Forelimb muscle (tissue), 1 donor: ENCODE results near the gene VGLL4. TPM values are rescaled to one million over a fixed set of nuclear protein-coding genes. Genes with fewer than 3 reads are reported as not detected.

ENCODE experiments used
- DNase-seq: peaks from one replicate; pipeline ENCODE4 v3.0.0-alpha.2; 2013; ENCODE audit warnings: low read depth
- polyA plus RNA-seq: library from polyadenylated mRNA; unstranded; fragments of 120-200 nt; gene quantifications from one replicate; pipeline ENCODE4 v1.2.1, GENCODE V29; 2013; ENCODE audit not compliant: insufficient read length

The VGLL4 gene
- polyA plus RNA-seq, 1 donor: 40.3 TPM

GRCh38 chr3:11653298-11654055 lies 9.8 kb upstream of the VGLL4 start:
- DNase-seq: no peak

DNA sequence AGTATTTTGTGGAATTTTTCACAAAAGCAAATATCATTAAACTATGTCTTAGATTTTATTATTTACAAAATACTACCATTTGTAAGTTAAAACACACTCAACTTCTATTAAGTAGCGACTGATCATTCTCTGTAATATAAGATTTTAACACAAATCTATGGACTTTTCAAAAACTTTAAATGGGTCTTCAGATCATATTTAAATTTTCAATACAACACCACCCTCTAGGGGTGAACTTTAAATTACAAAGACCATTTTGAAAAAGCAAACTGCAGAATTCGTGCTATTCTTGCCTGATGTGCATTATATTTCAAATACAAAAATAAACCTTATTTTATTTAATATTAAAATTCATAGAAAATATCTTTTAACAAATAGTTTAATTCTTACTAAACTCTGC lies 8.2 kb upstream of the VGLL4 start:
- DNase-seq: no peak

- DNase-seq: no peak
These were observed 7.8 kb upstream of the VGLL4 start for GRCh38 chr3:11651477-11651876.

- no peak for DNase-seq
These were observed 6.7 kb upstream of the VGLL4 start for GRCh38 chr3:11650391-11650790.

- no peak for DNase-seq
These were observed 5.0 kb upstream of the VGLL4 start for GRCh38 chr3:11648735-11649134.

DNA sequence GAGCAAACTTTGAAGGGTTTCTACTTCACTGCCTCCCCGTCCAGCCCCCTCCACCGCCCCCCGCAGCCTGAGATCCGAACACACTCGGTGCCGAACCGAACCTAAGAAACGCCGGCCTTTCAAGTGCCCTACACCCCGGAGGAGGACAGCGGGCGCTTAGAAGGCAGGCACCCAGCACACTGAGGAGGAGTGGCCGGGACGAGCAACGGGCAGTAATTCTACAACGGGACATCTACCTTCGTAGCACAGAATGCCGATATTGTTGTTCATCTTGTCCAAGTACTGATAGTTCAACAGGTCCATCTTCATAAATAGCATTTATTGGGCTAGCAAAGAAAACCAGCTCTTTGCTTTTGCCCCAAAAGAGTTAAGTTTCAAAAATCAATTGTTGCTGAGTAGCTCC lies 513 bp downstream of the VGLL4 start:
- no peak for DNase-seq

GRCh38 chr3:11642431-11643191 lies 1.1 kb downstream of the VGLL4 start:
- no peak for DNase-seq

GRCh38 chr3:11641683-11642430 lies 1.9 kb downstream of the VGLL4 start:
- no peak for DNase-seq

DNA sequence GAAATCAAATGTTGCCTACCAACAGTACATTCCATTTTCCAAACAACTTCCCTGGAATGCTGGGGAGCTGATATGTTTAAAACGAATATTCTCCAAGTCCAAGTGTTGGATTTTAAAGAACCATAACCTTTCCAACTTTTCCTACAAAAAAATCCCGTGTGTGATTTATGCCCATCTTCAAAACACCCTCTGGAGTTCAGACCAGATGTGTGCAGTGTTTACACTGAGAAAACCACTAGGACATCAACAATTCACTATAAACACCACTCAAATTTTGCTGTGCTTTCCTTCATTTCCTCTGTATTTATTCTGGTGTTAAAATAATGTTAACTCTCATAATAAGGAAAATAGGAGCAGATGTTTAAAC lies 2.4 kb downstream of the VGLL4 start:
- DNase-seq: no peak

DNA sequence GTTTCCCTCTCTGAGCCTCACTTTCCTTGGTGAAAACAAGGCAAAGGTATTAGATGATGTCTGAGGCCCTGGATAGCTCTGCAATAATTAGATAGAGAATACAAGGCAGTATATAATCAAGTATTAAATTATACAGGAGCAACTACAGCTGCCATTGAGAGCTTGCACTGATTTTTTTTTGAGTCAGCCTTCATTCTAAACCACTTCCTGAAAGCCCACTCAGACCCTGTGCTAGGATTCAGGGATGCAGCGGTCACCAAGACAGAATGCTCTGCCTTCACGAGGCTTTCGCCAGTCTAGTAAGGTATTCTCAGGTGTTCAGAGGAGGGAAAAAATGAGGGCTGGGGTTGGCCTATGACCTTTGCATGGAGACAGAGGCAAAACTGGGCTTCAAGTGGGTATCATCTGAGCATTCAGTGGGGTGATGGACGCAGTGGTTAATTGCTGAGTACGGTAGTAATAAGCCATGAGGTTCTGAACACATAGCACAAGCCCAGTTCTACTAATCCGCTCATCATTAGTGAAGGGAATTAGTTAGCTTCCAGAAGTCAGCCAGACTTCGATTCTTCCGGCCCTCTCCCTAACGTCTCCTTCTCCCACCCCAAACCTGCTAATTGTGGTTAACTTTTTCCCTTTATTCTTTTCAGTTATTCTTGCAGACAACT lies 3.6 kb downstream of the VGLL4 start:
- DNase-seq: no peak

DNA sequence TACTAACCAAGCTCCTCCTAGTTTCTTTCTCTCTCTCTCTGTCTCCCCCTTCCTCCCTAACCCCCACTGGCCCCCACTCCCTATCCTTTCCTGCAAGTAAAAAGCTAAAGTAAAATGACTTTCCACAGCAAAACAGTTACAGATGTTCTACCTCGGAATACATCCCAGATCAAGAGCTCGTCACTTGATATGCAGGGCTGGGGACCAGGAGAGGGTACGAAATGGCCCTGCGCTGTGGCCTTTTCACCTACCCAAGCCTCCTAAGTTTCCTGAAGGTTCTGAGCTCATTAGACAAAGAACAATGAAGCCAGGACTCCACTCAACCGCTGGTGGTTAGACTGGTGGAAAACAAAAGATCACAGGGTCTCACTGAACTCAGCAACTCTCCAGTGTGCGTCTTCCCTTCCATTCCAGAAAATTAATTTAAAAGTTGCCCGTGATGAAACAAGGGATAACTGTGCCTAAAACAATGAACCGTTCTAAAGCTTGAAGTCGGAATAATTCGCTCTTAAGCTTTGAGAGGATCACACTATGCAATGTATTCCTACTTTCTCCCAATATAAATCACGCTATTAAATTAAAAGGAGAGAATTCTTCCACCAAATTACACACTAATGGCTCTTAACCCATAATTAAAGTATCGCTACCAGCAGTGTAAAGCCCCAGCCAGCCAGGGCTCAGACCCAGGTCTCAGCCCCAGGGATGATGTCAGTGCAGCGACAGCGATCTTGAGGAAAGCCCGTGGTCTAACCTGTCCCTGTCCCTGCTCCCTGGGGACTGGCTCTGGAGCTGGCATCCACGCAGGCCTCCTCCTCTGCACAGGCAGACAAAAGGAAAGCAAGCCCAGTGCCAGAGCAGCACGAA lies 5.0 kb downstream of the VGLL4 start:
- DNase-seq: no peak

DNA sequence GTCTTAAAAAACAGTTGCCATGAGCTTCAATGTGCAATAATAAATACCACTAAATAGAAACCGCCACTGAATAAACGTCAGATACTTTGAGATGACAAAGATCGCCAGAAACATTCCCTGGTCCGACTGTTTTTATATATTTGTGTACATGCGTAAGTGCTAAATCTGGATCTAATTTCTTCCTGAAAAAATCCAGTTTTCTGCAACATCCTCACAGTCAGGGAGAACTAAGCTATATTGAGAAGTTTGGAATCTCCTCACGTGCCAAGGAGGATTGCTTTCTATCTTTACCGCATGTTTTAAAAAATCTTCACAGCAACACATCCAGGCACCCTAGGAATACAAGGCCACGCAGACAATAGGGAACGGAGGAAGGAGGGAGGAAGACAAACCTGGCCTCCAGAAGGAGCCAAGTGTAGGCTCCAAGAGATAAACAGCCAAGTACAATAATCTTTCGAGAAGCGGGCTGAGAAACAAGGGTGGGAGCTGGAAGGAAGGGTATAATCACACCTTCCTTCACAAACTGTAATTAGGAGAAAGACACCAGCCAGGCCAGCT lies 5.7 kb downstream of the VGLL4 start:
- DNase-seq: peak; percentile 59

DNA sequence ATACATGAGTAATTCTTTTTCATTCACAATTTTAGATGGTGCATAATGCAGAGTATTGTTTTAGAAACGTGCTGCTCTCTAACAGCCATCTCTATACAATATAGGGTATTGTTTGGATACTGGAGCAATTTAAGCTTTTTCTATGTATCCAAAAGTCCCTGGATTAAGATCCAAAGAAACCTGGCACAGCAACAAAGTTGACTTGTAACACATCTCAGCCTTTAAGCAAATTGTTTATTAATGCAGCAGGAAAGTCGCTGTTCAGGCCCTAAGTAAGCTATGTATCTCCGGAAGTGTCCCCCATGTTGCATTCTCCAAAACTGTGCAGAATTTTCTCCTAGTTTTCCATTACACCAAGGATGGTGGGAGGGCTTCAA lies 7.3 kb downstream of the VGLL4 start:
- DNase-seq: no peak

GRCh38 chr3:11635680-11636393 lies 7.9 kb downstream of the VGLL4 start:
- peak; percentile 59 for DNase-seq

DNA sequence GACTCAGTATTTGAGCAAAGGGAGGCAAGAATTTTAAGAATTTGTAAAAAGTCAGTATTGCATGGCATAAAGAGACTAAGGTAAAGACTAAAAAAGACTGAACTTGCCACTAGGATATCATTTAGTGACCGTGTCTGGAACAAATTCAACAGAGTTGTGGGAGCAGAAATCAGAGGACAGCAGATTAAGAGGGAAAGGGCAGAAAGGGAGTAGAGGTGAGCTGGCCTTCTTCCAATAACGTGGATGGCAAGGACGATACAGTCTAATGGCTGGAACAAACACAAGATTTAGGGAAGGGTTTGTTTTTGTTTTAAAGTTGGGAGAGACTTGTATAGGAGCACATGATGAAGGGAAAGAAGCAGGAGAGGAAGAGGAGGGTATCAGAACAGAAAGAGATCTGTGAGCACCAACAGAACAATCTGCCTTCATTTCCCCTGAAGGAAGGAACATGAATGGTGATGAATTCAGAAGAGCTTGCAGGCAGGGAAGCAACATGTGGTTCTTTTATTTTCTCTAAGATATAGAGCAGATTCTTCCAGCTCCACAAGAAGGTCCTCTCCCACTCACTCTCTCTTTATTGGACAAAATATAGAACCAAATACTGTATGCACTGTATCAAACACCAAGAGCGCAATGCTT lies 8.6 kb downstream of the VGLL4 start:
- no peak for DNase-seq

- DNase-seq: no peak
These were observed 9.6 kb downstream of the VGLL4 start for GRCh38 chr3:11634081-11634635.

DNA sequence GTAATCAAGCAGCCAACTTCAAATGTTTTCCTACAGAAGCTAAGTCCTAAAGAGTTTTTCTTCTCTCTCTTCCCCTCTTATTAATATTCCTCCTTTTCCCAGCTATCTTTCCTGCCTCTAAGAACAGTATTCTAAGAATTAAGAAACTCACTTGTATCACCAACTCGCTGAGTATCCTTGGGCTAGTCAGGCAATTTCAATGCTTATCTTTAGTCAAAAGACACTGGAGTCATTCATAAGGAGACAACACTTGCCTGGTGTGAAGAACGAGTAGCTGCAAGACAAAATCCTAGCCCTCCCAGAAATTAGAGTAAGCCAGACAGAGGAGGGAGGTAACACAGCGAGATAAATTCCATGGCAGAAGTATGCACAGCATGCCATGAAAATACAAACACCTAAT lies 10.7 kb downstream of the VGLL4 start:
- no peak for DNase-seq

DNA sequence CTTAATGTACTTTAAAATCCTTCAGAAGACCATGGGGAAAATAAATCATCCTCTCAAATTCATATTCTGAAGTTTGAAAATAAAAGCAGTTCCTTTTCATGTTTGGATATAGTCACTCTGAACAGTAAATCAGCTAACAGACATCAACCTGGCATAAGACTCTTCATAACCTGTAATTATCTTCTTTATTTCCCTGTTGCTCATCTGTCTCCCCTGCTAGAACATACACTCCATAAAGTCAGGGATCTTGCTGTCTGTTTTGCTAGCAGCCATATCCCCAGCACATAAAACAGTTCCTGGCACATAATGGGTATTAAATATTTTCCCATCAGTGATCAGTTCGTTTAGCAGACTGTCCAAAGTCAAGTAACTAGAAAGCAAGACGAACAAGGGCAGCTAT lies 11.2 kb downstream of the VGLL4 start:
- no peak for DNase-seq

DNA sequence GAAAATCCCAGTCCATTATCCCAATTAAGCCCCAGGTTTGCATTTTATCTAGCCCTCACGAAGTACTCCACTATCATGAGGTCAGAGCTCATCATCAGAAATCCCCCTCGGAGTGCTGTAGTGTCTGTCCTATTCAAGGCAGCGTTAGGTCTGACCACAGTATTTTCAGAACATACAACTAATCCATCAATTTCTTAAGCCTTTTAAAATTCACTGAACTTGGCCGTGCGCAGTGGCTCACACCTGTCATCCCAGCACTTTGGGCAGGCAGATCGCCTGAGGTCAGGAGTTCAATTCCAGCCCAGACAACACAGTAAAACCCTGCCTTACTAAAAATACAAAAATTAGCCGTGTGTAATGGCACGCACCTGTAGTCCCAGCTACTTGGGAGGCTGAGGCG lies 11.9 kb downstream of the VGLL4 start:
- no peak for DNase-seq
